ENCODE results near the gene PCYT2. TPM values are rescaled to one million over a fixed set of nuclear protein-coding genes. Genes with fewer than 3 reads are reported as not detected.

The PCYT2 gene
- total and polyA plus RNA-seq, 2 donors (not counting 1 experiment from before 2014, with no cell fraction given) = 33.4 to 34.9 TPM

DNA sequence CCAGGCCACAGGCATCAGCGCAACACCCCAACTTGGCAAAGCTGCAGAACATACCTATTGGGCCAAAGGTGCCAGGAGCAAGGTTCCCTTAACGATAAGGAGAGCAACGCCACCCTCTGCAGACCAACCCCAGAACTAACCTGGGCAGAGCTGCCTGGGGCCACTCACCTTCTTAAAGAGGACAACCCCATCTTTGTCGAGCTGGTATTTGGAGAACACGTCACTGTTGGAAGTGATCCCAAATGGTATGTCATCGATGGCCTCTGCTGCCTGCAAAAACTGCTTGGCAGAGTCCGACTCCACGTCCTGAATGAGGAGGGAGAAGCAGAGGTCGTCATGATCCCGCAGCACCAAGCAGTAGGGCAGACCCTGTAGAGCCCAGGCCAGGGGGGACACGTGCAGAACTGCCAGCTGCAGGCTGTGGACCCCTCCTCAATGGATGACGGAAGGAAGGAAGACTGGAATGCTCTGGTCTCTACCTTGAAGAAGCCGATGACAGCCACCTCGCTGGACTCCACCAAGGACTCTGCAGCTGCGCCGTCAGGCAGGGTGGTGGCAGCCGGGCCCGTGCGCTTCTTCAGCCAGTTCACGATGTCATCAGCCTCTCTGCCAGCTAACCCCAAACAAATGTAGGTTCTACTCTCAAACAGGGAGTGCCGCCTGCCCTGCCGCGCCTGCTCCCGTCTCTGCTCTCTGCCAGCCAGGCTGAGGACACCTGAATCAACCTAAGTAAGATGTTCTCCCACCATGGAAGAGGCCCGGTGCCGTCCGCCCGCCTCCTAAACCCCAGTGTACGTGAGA, 56.0 kb downstream of the PCYT2 start:
- peaks cover 4 to 50% of the 10 kb centered on the region in 2 experiments for H3K36me3 ChIP-seq (replicated peaks in 1 of 2; ENCODE audit: control extremely low read depth in 1 of 2, control insufficient read depth in 1 of 2, extremely low read depth in 1 of 2, insufficient read depth in 2 of 2, low read length in 1 of 2)
- peaks cover 50% of the 10 kb centered on the region for H3K79me2 ChIP-seq (ENCODE audit: control insufficient read depth, insufficient read depth, low read length)
- H3K27me3 Mint-ChIP-seq = no peaks in the 10 kb centered on the region
- H3K9me3 ChIP-seq (ENCODE audit: control extremely low read depth in 1 of 3, control insufficient read depth in 2 of 3, insufficient read depth in 1 of 3, low read length in 2 of 3) = no peaks in the 10 kb centered on the region
- no peaks in the 10 kb centered on the region for H3K27me3 ChIP-seq (replicated peaks in 1 of 4; ENCODE audit: control extremely low read depth in 1 of 4, control insufficient read depth in 3 of 4, insufficient read depth in 4 of 4, low read length in 3 of 4)
- peaks cover 57% of the 10 kb centered on the region for H4K20me1 ChIP-seq (ENCODE audit: control insufficient read depth, insufficient read depth, low read length, poor library complexity, severe bottlenecking)
- peaks cover 9% of the 10 kb centered on the region for H3K4me1 Mint-ChIP-seq
- no peak overlapping the region for H2AFZ ChIP-seq (ENCODE audit: insufficient read depth, low read depth, low read length, poor library complexity, severe bottlenecking)
- no peaks in the 10 kb centered on the region for H3K9me3 Mint-ChIP-seq (ENCODE audit: insufficient read depth)
- H3K4me3 ChIP-seq (ENCODE audit: control extremely low read depth in 1 of 5, extremely low read depth in 1 of 5, insufficient read depth in 1 of 5, low read depth in 2 of 5, low read length in 4 of 5) = no peak overlapping the region
- ChIA-PET POLR2A (interaction anchor here (0.5 to 0.7 kb wide), 5 partner anchors 18 to 298 kb away, joined by 3 to 13 read pairs (median 5); partner anchors contain the start of gene LRRC45), CTCF (interaction anchor here (0.7 to 1.8 kb wide), 4 partner anchors 13 to 288 kb away, joined by 3 to 6 read pairs (median 4); no protein-coding TSS in a partner anchor)
- no peak overlapping the region for H3K4me3 Mint-ChIP-seq
- peak overlapping the region; percentile 20 for H3K27ac Mint-ChIP-seq
- TF ChIP-seq EZH2 (IDR thresholded peaks at IDR 0.05; ENCODE audit: borderline replicate concordance, insufficient read depth, low read depth, low read length, poor library complexity, severe bottlenecking) (no peak), CTCF (IDR thresholded peaks at IDR 0.05) (no peak)
- 97% methylated on average over 20 of the region's 29 CpGs for WGBS (ENCODE audit: insufficient coverage)
- no peak overlapping the region for H3K9ac ChIP-seq (ENCODE audit: low read length)
- ATAC-seq (ENCODE audit: low read depth) (no peak), DNase-seq (no peak)
- intact Hi-C loops (cut with micrococcal nuclease) = no loop called here
- peaks cover 10 to 14% of the 10 kb centered on the region in 2 donors for H3K4me1 ChIP-seq (ENCODE audit: control insufficient read depth in 2 of 2, insufficient read depth in 2 of 2, low read length in 2 of 2)
- H3K27ac ChIP-seq (ENCODE audit: low read length in 2 of 2) = no peak overlapping the region
- no peak overlapping the region for H3K4me2 ChIP-seq (replicated peaks; ENCODE audit: low read depth, low read length, poor library complexity, severe bottlenecking)

DNA sequence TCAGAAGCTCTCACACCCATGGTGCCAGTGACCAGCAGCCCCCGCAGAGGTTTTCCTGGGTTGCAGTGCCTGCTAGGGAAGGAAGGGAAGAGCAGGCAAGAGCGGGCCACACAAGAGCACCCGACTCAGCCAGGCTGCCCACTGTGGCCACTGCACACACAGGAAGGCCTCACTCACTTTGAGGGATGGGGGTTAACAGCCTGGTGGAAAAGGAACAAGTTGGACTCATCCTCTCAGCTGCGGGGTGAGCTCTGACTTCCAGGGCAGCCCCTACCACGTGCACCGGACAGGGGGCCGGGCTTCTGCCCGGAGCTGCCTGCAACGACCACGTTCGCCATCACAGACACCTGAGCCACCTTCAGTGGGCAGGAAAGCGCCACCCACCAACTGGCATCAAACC, 59.0 kb downstream of the PCYT2 start:
- no peaks in the 10 kb centered on the region for H3K4me1 ChIP-seq (ENCODE audit: control insufficient read depth in 2 of 2, insufficient read depth in 2 of 2, low read length in 2 of 2)
- no peak overlapping the region for H3K27ac Mint-ChIP-seq
- ChIA-PET CTCF (no interaction called here), POLR2A (no interaction called here)
- H2AFZ ChIP-seq (ENCODE audit: insufficient read depth, low read depth, low read length, poor library complexity, severe bottlenecking) = no peak overlapping the region
- H3K4me3 ChIP-seq (ENCODE audit: control extremely low read depth in 1 of 5, extremely low read depth in 1 of 5, insufficient read depth in 1 of 5, low read depth in 2 of 5, low read length in 4 of 5) = no peak overlapping the region
- no peaks in the 10 kb centered on the region for H3K9me3 Mint-ChIP-seq (ENCODE audit: insufficient read depth)
- H3K27me3 ChIP-seq (replicated peaks in 1 of 4; ENCODE audit: control extremely low read depth in 1 of 4, control insufficient read depth in 3 of 4, insufficient read depth in 4 of 4, low read length in 3 of 4) = no peaks in the 10 kb centered on the region
- no peak for TF ChIP-seq EZH2 (IDR thresholded peaks at IDR 0.05; ENCODE audit: borderline replicate concordance, insufficient read depth, low read depth, low read length, poor library complexity, severe bottlenecking)
- no peak for TF ChIP-seq CTCF (IDR thresholded peaks at IDR 0.05)
- no peak overlapping the region for H3K4me3 Mint-ChIP-seq
- peaks cover 20% of the 10 kb centered on the region for H3K79me2 ChIP-seq (ENCODE audit: control insufficient read depth, insufficient read depth, low read length)
- WGBS (ENCODE audit: insufficient coverage) = 98% methylated on average over 12 of the region's 12 CpGs
- no peaks in the 10 kb centered on the region for H3K4me1 Mint-ChIP-seq
- DNase-seq (no peak), ATAC-seq (ENCODE audit: low read depth) (no peak)
- H3K9me3 ChIP-seq (ENCODE audit: control extremely low read depth in 1 of 3, control insufficient read depth in 2 of 3, insufficient read depth in 1 of 3, low read length in 2 of 3) = no peaks in the 10 kb centered on the region
- H4K20me1 ChIP-seq (ENCODE audit: control insufficient read depth, insufficient read depth, low read length, poor library complexity, severe bottlenecking) = peaks cover 37% of the 10 kb centered on the region
- intact Hi-C loops (cut with micrococcal nuclease) = no loop called here
- peaks cover 4 to 37% of the 10 kb centered on the region in 2 experiments for H3K36me3 ChIP-seq (replicated peaks in 1 of 2; ENCODE audit: control extremely low read depth in 1 of 2, control insufficient read depth in 1 of 2, extremely low read depth in 1 of 2, insufficient read depth in 2 of 2, low read length in 1 of 2)
- H3K27me3 Mint-ChIP-seq = no peaks in the 10 kb centered on the region
- H3K4me2 ChIP-seq (replicated peaks; ENCODE audit: low read depth, low read length, poor library complexity, severe bottlenecking) = no peak overlapping the region
- no peak overlapping the region for H3K27ac ChIP-seq (ENCODE audit: low read length in 2 of 2)
- no peak overlapping the region for H3K9ac ChIP-seq (ENCODE audit: low read length)
